Sciatic nerve (tissue), 2 donors: ENCODE data around the gene PAK1. TPM values are rescaled to one million over a fixed set of nuclear protein-coding genes. Genes with fewer than 3 reads are reported as not detected.
"Not testable (repeated sequence)": the region's sequence is repeated elsewhere in the genome, so short reads cannot be mapped to it uniquely, and the experiment has no call there.

Source experiments
- ATAC-seq: fragments of 200-7000 bp; cut with Tn5 transposase; one replicate; pipeline ENCODE4 v1.9.1; 2020; ENCODE audit warnings: mild to moderate bottlenecking, moderate library complexity
- DNase-seq: peaks from one replicate; pipeline ENCODE4 v3.0.0-alpha.2; 2020; ENCODE audit warnings: low spot score
- intact Hi-C: fragments of 100-400 bp; cut with DNase I; formaldehyde crosslinking; loops from one replicate; pipeline ENCODE4 v1.14.2; 2022
- total RNA-seq: library from RNA; stranded (reverse); fragmentation: NEBNext Ultra II Directional; extraction: Animal tissue kit (Norgen Biotek cat#: 25700); gene quantifications from one replicate; pipeline ENCODE4 v1.2.1, GENCODE V29; 2021
- donor health status: DM: no; HTN: no; CAD: no.
- donor health status: DM: no; HTN: no; CAD: no.

The PAK1 gene
- total RNA-seq, 1 donor from 2014 or later, result 31.3 TPM

GRCh38 chr11:77340501-77340900 lies 133.4 kb downstream of the PAK1 start:
- ATAC-seq, result no peak
- no peak for DNase-seq
- intact Hi-C loops, result no loop called here

GRCh38 chr11:77332259-77332658 lies 141.6 kb downstream of the PAK1 start:
- DNase-seq (no peak), ATAC-seq (no peak)
- intact Hi-C loops, result no loop called here

GRCh38 chr11:77325159-77325558 lies 148.7 kb downstream of the PAK1 start:
- intact Hi-C loops, result no loop called here
- ATAC-seq (no peak), DNase-seq (no peak)

GRCh38 chr11:77324508-77324907 lies 149.4 kb downstream of the PAK1 start:
- ATAC-seq, result no peak
- intact Hi-C loops, result no loop called here
- DNase-seq, result no peak

GRCh38 chr11:77322926-77323590 lies 150.8 kb downstream of the PAK1 start:
- ATAC-seq (no peak), DNase-seq (no peak)
- intact Hi-C loops, result no loop called here

GRCh38 chr11:77322506-77322905 lies 151.4 kb downstream of the PAK1 start:
- no peak for DNase-seq
- intact Hi-C loops, result no loop called here
- ATAC-seq, result no peak

GRCh38 chr11:77320351-77320750 lies 153.5 kb downstream of the PAK1 start:
- ATAC-seq, result no peak
- intact Hi-C loops, result no loop called here
- DNase-seq, result no peak

GRCh38 chr11:77318600-77318999 lies 155.3 kb downstream of the PAK1 start:
- DNase-seq, result no peak
- intact Hi-C loops, result no loop called here

GRCh38 chr11:77316733-77317342 lies 157.1 kb downstream of the PAK1 start:
- ATAC-seq (no peak), DNase-seq (no peak)
- intact Hi-C loops, result no loop called here

More at GRCh38 chr11:77318600-77318999, 155.3 kb downstream of the PAK1 start:
- ATAC-seq, result no peak

- intact Hi-C loops, result no loop called here
- no peak for ATAC-seq
- no peak for DNase-seq
Measured at GRCh38 chr11:77312107-77312506, 161.8 kb downstream of the PAK1 start.

GRCh38 chr11:77311701-77312100 lies 162.2 kb downstream of the PAK1 start:
- intact Hi-C loops, result no loop called here
- ATAC-seq, result no peak
- DNase-seq, result no peak

- intact Hi-C loops, result no loop called here
- ATAC-seq (no peak), DNase-seq (no peak)
Measured at GRCh38 chr11:77310721-77311120, 163.2 kb downstream of the PAK1 start.

GRCh38 chr11:77309401-77310085 lies 164.4 kb downstream of the PAK1 start:
- intact Hi-C loops, result no loop called here
- ATAC-seq (no peak), DNase-seq (no peak)

- ATAC-seq (no peak), DNase-seq (no peak)
- intact Hi-C loops, result no loop called here
Measured at GRCh38 chr11:77308838-77309237, 165.1 kb downstream of the PAK1 start.

- no peak for DNase-seq
- intact Hi-C loops, result no loop called here
Measured at GRCh38 chr11:77303328-77303727, 170.6 kb downstream of the PAK1 start.

GRCh38 chr11:77302752-77303151 lies 171.1 kb downstream of the PAK1 start:
- ATAC-seq (no peak), DNase-seq (no peak)
- intact Hi-C loops, result no loop called here

More at GRCh38 chr11:77303328-77303727, 170.6 kb downstream of the PAK1 start:
- ATAC-seq, result no peak

- intact Hi-C loops, result no loop called here
- DNase-seq (no peak), ATAC-seq (no peak)
Measured at GRCh38 chr11:77301510-77301909, 172.4 kb downstream of the PAK1 start, which contains the start of gene GDPD4. Gene GDPD4 (minus strand): TSS chr11:77301686. CDS start chr11:77285137, 16,549 bp downstream.

GRCh38 chr11:77300695-77301094 lies 173.2 kb downstream of the PAK1 start:
- ATAC-seq, result no peak
- intact Hi-C loops, result no loop called here
- no peak for DNase-seq

- ATAC-seq, intact Hi-C loops, DNase-seq: not testable (repeated sequence)
Measured at GRCh38 chr11:77300028-77300427, 173.9 kb downstream of the PAK1 start.

GRCh38 chr11:77299528-77299993 lies 174.3 kb downstream of the PAK1 start:
- no peak for ATAC-seq
- DNase-seq, result no peak
- intact Hi-C loops, result no loop called here
